Measurements from ENCODE around the gene EHD2.
"Not testable (repeated sequence)": the region's sequence is repeated elsewhere in the genome, so short reads cannot be mapped to it uniquely, and the experiment has no call there.

The EHD2 gene

GRCh38 chr19:47766359-47766620, 53.1 kb downstream of the EHD2 start:
- Histone ChIP-seq H3K9me3 (ENCODE audit: control insufficient read depth, low read length) (no peaks in the 10 kb centered on the region), H3K36me3 (ENCODE audit: control insufficient read depth, insufficient read depth, low read length) (no peaks in the 10 kb centered on the region), H3K27me3 (replicated peaks; ENCODE audit: control insufficient read depth, insufficient read depth, low read length, poor library complexity, severe bottlenecking) (no peaks in the 10 kb centered on the region), H3K4me3 (ENCODE audit: insufficient read depth, low read depth, low read length, poor library complexity, severe bottlenecking) (no peak overlapping the region), H3K4me1 (ENCODE audit: control insufficient read depth, insufficient read depth, low read length, poor library complexity, severe bottlenecking) (no peaks in the 10 kb centered on the region), H3K27ac (ENCODE audit: insufficient read depth, low read length, poor library complexity, severe bottlenecking) (no peak overlapping the region)
- DNase-seq: no peak

DNA sequence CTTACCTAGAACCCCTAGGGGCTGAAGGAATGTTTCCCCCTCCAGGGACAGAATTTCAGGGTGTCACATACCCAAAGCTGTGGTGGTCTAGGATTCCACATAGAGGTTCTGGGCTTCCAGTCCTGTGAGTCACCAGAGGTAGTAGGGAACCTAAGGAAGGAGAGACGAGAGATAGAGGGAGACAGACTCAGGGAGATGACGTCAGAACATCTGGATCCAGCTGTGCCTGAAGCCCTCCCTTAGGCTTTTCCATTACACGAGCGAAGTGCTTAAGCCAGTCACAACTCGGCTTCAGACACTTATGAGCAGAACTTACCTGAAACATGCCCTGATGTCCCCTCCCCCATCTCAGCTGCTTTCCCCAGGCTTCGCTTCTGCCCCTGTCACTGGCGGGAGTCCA, 53.4 kb downstream of the EHD2 start:
- Histone ChIP-seq H3K27me3 (replicated peaks; ENCODE audit: control insufficient read depth, insufficient read depth, low read length, poor library complexity, severe bottlenecking) (no peaks in the 10 kb centered on the region), H3K36me3 (ENCODE audit: control insufficient read depth, insufficient read depth, low read length) (no peaks in the 10 kb centered on the region), H3K27ac (ENCODE audit: insufficient read depth, low read length, poor library complexity, severe bottlenecking) (no peak overlapping the region), H3K4me1 (ENCODE audit: control insufficient read depth, insufficient read depth, low read length, poor library complexity, severe bottlenecking) (no peaks in the 10 kb centered on the region), H3K9me3 (ENCODE audit: control insufficient read depth, low read length) (no peaks in the 10 kb centered on the region), H3K4me3 (ENCODE audit: insufficient read depth, low read depth, low read length, poor library complexity, severe bottlenecking) (no peak overlapping the region)
- no peak for DNase-seq

DNA sequence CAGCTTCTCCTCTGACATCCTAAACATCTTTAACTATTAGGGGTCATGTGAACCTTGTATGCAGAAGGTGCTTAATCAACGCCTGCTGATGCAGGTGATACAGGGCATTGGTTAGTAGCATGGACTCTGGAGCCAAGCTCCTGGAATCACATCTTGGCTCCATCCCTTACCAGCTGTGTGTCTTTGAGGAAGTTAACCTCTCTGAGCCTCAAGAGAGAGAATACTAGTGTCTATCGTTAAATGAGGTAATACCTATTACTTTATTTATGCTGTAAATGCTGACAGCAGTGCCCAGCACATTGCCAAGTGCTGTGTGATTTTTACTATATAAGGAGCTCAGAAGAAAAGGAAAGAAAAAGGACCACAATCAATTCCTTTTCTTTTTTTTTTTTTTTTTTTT, 54.1 kb downstream of the EHD2 start:
- H3K27me3 ChIP-seq (replicated peaks; ENCODE audit: control insufficient read depth, insufficient read depth, low read length, poor library complexity, severe bottlenecking): no peaks in the 10 kb centered on the region
- no peak for DNase-seq
- no peak overlapping the region for H3K27ac ChIP-seq (ENCODE audit: insufficient read depth, low read length, poor library complexity, severe bottlenecking)
- H3K4me1 ChIP-seq (ENCODE audit: control insufficient read depth, insufficient read depth, low read length, poor library complexity, severe bottlenecking): no peaks in the 10 kb centered on the region
- no peaks in the 10 kb centered on the region for H3K36me3 ChIP-seq (ENCODE audit: control insufficient read depth, insufficient read depth, low read length)
- H3K4me3 ChIP-seq (ENCODE audit: insufficient read depth, low read depth, low read length, poor library complexity, severe bottlenecking): no peak overlapping the region
- no peaks in the 10 kb centered on the region for H3K9me3 ChIP-seq (ENCODE audit: control insufficient read depth, low read length)

DNA sequence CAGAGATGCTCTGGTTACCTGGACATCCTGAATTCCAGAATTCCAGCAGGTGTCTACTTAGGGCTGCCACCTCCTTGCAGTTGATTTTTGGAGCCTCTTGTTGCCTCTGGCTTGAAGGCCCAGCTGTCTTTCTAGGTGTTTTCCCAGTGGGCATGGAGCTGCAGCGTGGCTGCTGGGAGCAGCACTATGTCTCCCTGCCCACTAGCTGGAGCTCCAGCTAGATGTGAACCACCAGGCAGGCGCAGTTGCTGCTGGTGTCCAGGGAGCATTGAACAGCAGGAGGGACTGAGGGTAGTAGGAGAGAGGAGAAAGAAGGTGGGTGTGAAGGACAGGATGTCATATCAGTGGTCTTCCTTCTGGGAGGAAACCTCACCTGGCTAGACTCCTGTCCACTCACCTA, 55.4 kb downstream of the EHD2 start:
- Histone ChIP-seq H3K4me1 (ENCODE audit: control insufficient read depth, insufficient read depth, low read length, poor library complexity, severe bottlenecking) (no peaks in the 10 kb centered on the region), H3K27ac (ENCODE audit: insufficient read depth, low read length, poor library complexity, severe bottlenecking) (no peak overlapping the region), H3K4me3 (ENCODE audit: insufficient read depth, low read depth, low read length, poor library complexity, severe bottlenecking) (no peak overlapping the region), H3K36me3 (ENCODE audit: control insufficient read depth, insufficient read depth, low read length) (no peaks in the 10 kb centered on the region), H3K9me3 (ENCODE audit: control insufficient read depth, low read length) (no peaks in the 10 kb centered on the region), H3K27me3 (replicated peaks; ENCODE audit: control insufficient read depth, insufficient read depth, low read length, poor library complexity, severe bottlenecking) (no peaks in the 10 kb centered on the region)
- DNase-seq: no peak

DNA sequence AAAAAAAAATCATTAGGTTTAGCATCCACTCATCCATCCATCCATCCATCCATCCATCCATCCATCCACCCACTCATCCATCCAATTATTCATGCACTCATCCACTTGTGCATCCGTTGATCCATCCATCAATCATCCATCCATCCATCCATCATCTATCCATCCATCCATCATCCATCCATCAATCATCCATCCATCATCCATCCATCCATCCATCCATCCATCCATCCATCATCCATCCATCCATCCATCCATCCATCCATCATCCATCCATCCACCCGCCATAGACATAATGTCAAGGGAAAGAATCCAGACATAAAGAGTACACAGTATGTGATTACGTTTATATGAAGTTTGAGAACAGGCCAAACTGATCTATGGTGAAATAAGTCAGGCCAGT, 56.3 kb downstream of the EHD2 start:
- Histone ChIP-seq H3K9me3 (ENCODE audit: control insufficient read depth, low read length) (no peaks in the 10 kb centered on the region), H3K27me3 (replicated peaks; ENCODE audit: control insufficient read depth, insufficient read depth, low read length, poor library complexity, severe bottlenecking) (no peaks in the 10 kb centered on the region), H3K27ac (ENCODE audit: insufficient read depth, low read length, poor library complexity, severe bottlenecking) (no peak overlapping the region), H3K4me1 (ENCODE audit: control insufficient read depth, insufficient read depth, low read length, poor library complexity, severe bottlenecking) (no peaks in the 10 kb centered on the region), H3K36me3 (ENCODE audit: control insufficient read depth, insufficient read depth, low read length) (no peaks in the 10 kb centered on the region), H3K4me3 (ENCODE audit: insufficient read depth, low read depth, low read length, poor library complexity, severe bottlenecking) (no peak overlapping the region)
- DNase-seq: no peak

- H3K4me3 ChIP-seq (ENCODE audit: insufficient read depth, low read depth, low read length, poor library complexity, severe bottlenecking); H3K36me3 ChIP-seq (ENCODE audit: control insufficient read depth, insufficient read depth, low read length); H3K27me3 ChIP-seq (replicated peaks; ENCODE audit: control insufficient read depth, insufficient read depth, low read length, poor library complexity, severe bottlenecking); H3K4me1 ChIP-seq (ENCODE audit: control insufficient read depth, insufficient read depth, low read length, poor library complexity, severe bottlenecking); DNase-seq; H3K27ac ChIP-seq (ENCODE audit: insufficient read depth, low read length, poor library complexity, severe bottlenecking); H3K9me3 ChIP-seq (ENCODE audit: control insufficient read depth, low read length): not testable (repeated sequence)
Observed at GRCh38 chr19:47771291-47771690, 58.1 kb downstream of the EHD2 start.

DNA sequence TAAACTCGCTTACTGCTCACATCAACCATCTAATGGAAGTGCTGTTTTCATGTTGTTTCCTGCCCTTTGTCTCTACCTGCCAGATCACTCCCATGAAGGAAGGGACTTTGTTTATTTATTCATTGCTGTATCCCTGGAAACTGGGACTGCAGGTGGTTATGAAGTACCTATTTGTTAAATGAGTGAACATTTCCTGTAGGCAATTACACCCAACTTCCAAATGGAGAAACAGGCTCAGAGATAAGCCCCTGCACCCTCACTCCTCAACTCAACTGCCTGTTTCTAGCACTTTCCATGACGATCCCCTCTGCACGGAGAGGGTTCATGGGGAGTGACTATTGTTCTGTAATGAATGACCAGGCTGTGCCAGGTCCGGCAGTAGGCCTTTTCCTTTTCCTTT, 63.3 kb downstream of the EHD2 start:
- Histone ChIP-seq H3K27me3 (replicated peaks; ENCODE audit: control insufficient read depth, insufficient read depth, low read length, poor library complexity, severe bottlenecking) (no peaks in the 10 kb centered on the region), H3K27ac (ENCODE audit: insufficient read depth, low read length, poor library complexity, severe bottlenecking) (no peak overlapping the region), H3K9me3 (ENCODE audit: control insufficient read depth, low read length) (no peaks in the 10 kb centered on the region), H3K4me3 (ENCODE audit: insufficient read depth, low read depth, low read length, poor library complexity, severe bottlenecking) (no peak overlapping the region), H3K36me3 (ENCODE audit: control insufficient read depth, insufficient read depth, low read length) (peaks cover 8% of the 10 kb centered on the region), H3K4me1 (ENCODE audit: control insufficient read depth, insufficient read depth, low read length, poor library complexity, severe bottlenecking) (peaks cover 9% of the 10 kb centered on the region)
- no peak for DNase-seq

GRCh38 chr19:47777245-47778048, 64.2 kb downstream of the EHD2 start:
- DNase-seq; H3K4me1 ChIP-seq (ENCODE audit: control insufficient read depth, insufficient read depth, low read length, poor library complexity, severe bottlenecking); H3K36me3 ChIP-seq (ENCODE audit: control insufficient read depth, insufficient read depth, low read length); H3K9me3 ChIP-seq (ENCODE audit: control insufficient read depth, low read length); H3K27me3 ChIP-seq (replicated peaks; ENCODE audit: control insufficient read depth, insufficient read depth, low read length, poor library complexity, severe bottlenecking); H3K27ac ChIP-seq (ENCODE audit: insufficient read depth, low read length, poor library complexity, severe bottlenecking): not testable (repeated sequence)
- H3K4me3 ChIP-seq (ENCODE audit: insufficient read depth, low read depth, low read length, poor library complexity, severe bottlenecking): peak overlapping the region; percentile 91

GRCh38 chr19:47778049-47778953, 65.1 kb downstream of the EHD2 start, which contains the start of gene SELENOW:
SELENOW (plus strand) TSS chr19:47778703; CDS start chr19:47778786, 83 bp downstream.
- peak within 1 kb of the TSS; percentile 90 for H3K27ac ChIP-seq (ENCODE audit: insufficient read depth, low read length, poor library complexity, severe bottlenecking)
- H3K4me1 ChIP-seq (ENCODE audit: control insufficient read depth, insufficient read depth, low read length, poor library complexity, severe bottlenecking): peaks cover 9% of the 10 kb centered on the region
- DNase-seq: peak; percentile 53 to 63 (median 62)
- no peaks in the 10 kb centered on the region for H3K9me3 ChIP-seq (ENCODE audit: control insufficient read depth, low read length)
- no peaks in the 10 kb centered on the region for H3K27me3 ChIP-seq (replicated peaks; ENCODE audit: control insufficient read depth, insufficient read depth, low read length, poor library complexity, severe bottlenecking)
- H3K4me3 ChIP-seq (ENCODE audit: insufficient read depth, low read depth, low read length, poor library complexity, severe bottlenecking): peak within 1 kb of the TSS; percentile 91
- peaks cover 8% of the 10 kb centered on the region for H3K36me3 ChIP-seq (ENCODE audit: control insufficient read depth, insufficient read depth, low read length)

DNA sequence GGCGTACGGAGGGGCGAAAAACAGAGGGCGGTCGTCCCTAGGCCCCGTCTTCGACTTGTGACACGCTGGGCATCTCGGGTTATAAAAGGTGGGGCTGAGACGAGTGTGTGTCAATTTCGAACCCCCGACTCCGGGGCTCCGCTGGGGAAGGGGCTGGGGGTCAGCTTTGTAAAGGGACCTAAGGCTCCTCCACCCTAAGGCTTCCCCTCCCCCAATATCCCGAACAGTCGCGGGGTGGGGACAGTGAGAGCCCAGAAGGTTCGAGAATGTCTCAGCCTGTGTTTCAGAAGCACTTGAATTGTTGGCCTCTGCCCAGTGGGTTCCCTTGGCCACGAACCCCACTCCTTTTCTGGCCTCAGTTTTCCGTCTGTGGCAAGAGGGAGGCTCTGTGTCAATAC, 65.7 kb downstream of the EHD2 start:
- Histone ChIP-seq H3K27me3 (replicated peaks; ENCODE audit: control insufficient read depth, insufficient read depth, low read length, poor library complexity, severe bottlenecking) (no peaks in the 10 kb centered on the region), H3K4me3 (ENCODE audit: insufficient read depth, low read depth, low read length, poor library complexity, severe bottlenecking) (peak overlapping the region; percentile 91), H3K9me3 (ENCODE audit: control insufficient read depth, low read length) (no peaks in the 10 kb centered on the region), H3K36me3 (ENCODE audit: control insufficient read depth, insufficient read depth, low read length) (peaks cover 14% of the 10 kb centered on the region), H3K4me1 (ENCODE audit: control insufficient read depth, insufficient read depth, low read length, poor library complexity, severe bottlenecking) (peaks cover 9% of the 10 kb centered on the region), H3K27ac (ENCODE audit: insufficient read depth, low read length, poor library complexity, severe bottlenecking) (peak overlapping the region; percentile 90)
- no peak for DNase-seq
